PFSK-1 (cell line): ENCODE measurements around the gene MKLN1.

Source experiments
- POLR2AphosphoS5 ChIP-seq: IDR thresholded peaks from 2 replicates; pipeline ENCODE4 v1.6.1; 2012; ENCODE audit warnings: low read depth, mild to moderate bottlenecking, control low read depth, low read length, moderate library complexity
- SIN3A ChIP-seq: IDR thresholded peaks from 2 replicates; pipeline ENCODE4 v1.6.1; 2012; ENCODE audit warnings: mild to moderate bottlenecking, low read length, moderate library complexity, borderline replicate concordance; ENCODE audit not compliant: insufficient read depth
- TF ChIP-seq, protein P1 (sequence below), 2 experiments: IDR thresholded peaks; 2 replicates each; pipeline versions ENCODE4 v1.6.1 to v1.8.0; 2011 to 2012; ENCODE audit warnings: low read depth in 2 of 2, low read length in 2 of 2, control low read depth in 1 of 2, inconsistent platforms in 1 of 2, mild to moderate bottlenecking in 1 of 2, moderate library complexity in 1 of 2; ENCODE audit not compliant: insufficient read depth in 1 of 2

DNA sequence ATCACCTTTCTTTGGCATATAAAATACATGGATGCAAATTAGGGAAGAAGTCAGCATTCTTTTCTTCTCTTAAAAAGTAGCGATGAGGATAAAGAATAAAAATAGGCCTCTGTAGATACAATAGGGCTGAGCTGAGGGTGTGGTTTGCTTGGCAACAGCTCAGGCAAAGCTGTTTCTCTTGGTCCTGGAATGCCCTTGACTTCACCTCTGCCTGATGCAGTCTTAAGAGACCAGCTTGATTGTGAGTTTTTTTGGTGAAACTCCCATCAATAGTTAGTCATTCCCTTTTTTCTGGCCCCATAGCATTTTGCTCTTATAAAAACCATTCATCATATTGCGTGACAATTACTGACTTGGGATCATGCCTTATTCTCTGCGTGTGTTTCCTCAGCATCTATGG lies 42.1 kb upstream of the MKLN1 start:
- TF ChIP-seq, protein P1, sequence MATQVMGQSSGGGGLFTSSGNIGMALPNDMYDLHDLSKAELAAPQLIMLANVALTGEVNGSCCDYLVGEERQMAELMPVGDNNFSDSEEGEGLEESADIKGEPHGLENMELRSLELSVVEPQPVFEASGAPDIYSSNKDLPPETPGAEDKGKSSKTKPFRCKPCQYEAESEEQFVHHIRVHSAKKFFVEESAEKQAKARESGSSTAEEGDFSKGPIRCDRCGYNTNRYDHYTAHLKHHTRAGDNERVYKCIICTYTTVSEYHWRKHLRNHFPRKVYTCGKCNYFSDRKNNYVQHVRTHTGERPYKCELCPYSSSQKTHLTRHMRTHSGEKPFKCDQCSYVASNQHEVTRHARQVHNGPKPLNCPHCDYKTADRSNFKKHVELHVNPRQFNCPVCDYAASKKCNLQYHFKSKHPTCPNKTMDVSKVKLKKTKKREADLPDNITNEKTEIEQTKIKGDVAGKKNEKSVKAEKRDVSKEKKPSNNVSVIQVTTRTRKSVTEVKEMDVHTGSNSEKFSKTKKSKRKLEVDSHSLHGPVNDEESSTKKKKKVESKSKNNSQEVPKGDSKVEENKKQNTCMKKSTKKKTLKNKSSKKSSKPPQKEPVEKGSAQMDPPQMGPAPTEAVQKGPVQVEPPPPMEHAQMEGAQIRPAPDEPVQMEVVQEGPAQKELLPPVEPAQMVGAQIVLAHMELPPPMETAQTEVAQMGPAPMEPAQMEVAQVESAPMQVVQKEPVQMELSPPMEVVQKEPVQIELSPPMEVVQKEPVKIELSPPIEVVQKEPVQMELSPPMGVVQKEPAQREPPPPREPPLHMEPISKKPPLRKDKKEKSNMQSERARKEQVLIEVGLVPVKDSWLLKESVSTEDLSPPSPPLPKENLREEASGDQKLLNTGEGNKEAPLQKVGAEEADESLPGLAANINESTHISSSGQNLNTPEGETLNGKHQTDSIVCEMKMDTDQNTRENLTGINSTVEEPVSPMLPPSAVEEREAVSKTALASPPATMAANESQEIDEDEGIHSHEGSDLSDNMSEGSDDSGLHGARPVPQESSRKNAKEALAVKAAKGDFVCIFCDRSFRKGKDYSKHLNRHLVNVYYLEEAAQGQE (IDR thresholded peaks at IDR 0.05; ENCODE audit: insufficient read depth in 1 of 2, low read depth in 2 of 2, low read length in 2 of 2): no peak
- no peak for TF ChIP-seq SIN3A
- TF ChIP-seq POLR2AphosphoS5: no peak
